Colonic mucosa (tissue), 4 donors: Measurements from ENCODE around the gene ADARB2. TPM values are rescaled to one million over a fixed set of nuclear protein-coding genes. Genes with fewer than 3 reads are reported as not detected.
"Not testable (repeated sequence)": the region's sequence is repeated elsewhere in the genome, so short reads cannot be mapped to it uniquely, and the experiment has no call there.

Experiments used
- DNase-seq: peaks from one replicate; pipeline ENCODE4 v3.0.0-alpha.2; 2020
- H3K27ac ChIP-seq: fragments of 200-600 bp; one replicate; pipeline ENCODE4 v1.8.0; 2021
- H3K27me3 ChIP-seq: fragments of 200-600 bp; one replicate; pipeline ENCODE4 v1.8.0; 2021
- H3K36me3 ChIP-seq: fragments of 200-600 bp; one replicate; pipeline ENCODE4 v1.8.0; 2021
- H3K4me1 ChIP-seq: fragments of 200-600 bp; one replicate; pipeline ENCODE4 v1.8.0; 2021; ENCODE audit warnings: mild to moderate bottlenecking
- H3K4me3 ChIP-seq: fragments of 200-600 bp; one replicate; pipeline ENCODE4 v1.8.0; 2021
- H3K9ac ChIP-seq, 2 donors: one replicate each; pipeline ENCODE4 v1.7.0; 2013; ENCODE audit warnings: control low read depth in 2 of 2, low read depth in 2 of 2, low read length in 2 of 2
- H3K9me3 ChIP-seq: fragments of 200-600 bp; one replicate; pipeline ENCODE4 v1.8.0; 2021
- CTCF ChIP-seq: fragments of 200-600 bp; IDR thresholded peaks from one replicate; pipeline ENCODE4 v1.8.0; 2022; ENCODE audit warnings: antibody characterized with exemption, mild to moderate bottlenecking
- intact Hi-C: fragments of 100-400 bp; cut with DNase I; formaldehyde crosslinking; loops from one replicate; pipeline ENCODE4 v1.14.1; 2022
- total RNA-seq, 2 donors: library from RNA; stranded (reverse); fragmentation: NEBNext Ultra II Directional in 1 of 2; extraction: Animal tissue kit (Norgen Biotek cat#: 25700) in 1 of 2; gene quantifications; one replicate each; pipeline ENCODE4 v1.2.1, GENCODE V29; 2021
- donor health status: healthy.
- donor health status: DM: no; HTN: no; CAD: no.
- donor health status: DM: no; HTN: no; CAD: no.

ADARB2 gene
- total RNA-seq, 2 donors from 2014 or later: 0.19 TPM; not detected in 1

- H3K4me1 ChIP-seq: no peaks in the 10 kb centered on the region
- H3K36me3 ChIP-seq: no peaks in the 10 kb centered on the region
- no peaks in the 10 kb centered on the region for H3K9me3 ChIP-seq
- H3K27me3 ChIP-seq: no peaks in the 10 kb centered on the region
- intact Hi-C loops: no loop called here
- no peak overlapping the region for H3K9ac ChIP-seq
- H3K4me3 ChIP-seq: no peak overlapping the region
- no peak for TF ChIP-seq CTCF
- no peak overlapping the region for H3K27ac ChIP-seq
- DNase-seq: peak; percentile 6
These were observed 336.0 kb downstream of the ADARB2 start for GRCh38 chr10:1401071-1401965.

DNA sequence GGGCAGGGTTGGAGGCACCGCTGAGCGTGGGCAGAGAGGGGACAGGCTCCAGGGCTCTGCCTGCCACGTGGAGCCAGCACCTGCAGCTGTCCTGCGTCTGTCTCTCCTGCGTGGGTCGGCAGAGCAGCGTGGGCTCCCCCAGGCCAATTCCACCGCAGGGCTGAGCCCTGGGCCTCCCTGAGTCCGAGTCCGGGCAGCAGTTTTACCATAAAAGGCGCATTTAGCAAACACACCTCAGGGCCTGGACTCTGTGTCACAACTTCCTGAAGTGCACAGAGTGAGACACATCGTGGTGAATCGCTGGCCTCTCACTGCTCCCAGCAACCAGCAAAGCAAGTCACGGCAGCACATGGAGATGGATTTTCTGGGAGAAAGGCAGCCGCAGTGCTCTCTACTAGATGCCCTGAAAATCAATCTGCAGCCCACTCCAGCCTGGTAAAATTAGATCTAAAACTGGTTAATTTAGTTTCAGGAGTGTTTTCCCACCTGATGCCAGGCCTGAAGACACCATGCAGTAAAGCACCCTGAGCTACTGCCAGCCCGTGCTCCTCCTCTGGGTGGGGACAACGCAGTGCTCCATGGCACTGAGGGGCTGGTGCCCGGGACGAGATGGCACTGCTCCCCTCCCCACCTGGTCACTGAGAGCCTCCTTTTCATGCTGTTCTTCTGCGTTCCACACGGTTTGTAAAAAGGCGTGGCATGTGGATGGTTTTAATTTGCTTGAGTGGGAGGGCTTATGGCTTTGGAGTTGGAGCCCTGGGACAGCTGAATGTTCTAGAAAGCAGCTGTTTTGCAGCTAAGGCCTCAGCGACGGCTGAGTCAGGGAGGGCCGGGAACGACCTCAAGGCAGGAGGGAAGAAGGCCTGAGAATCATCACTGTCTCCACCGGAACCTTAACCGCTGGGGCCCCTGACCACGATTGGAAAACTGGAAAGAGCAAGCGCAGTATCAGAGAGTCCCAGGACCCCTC, 336.9 kb downstream of the ADARB2 start:
- Histone ChIP-seq H3K27ac (no peak overlapping the region), H3K27me3 (no peaks in the 10 kb centered on the region), H3K4me1 (no peaks in the 10 kb centered on the region), H3K4me3 (no peak overlapping the region), H3K9me3 (no peaks in the 10 kb centered on the region), H3K9ac (no peak overlapping the region), H3K36me3 (no peaks in the 10 kb centered on the region)
- intact Hi-C loops: no loop called here
- DNase-seq: peak; percentile 3
- TF ChIP-seq CTCF: no peak

DNA sequence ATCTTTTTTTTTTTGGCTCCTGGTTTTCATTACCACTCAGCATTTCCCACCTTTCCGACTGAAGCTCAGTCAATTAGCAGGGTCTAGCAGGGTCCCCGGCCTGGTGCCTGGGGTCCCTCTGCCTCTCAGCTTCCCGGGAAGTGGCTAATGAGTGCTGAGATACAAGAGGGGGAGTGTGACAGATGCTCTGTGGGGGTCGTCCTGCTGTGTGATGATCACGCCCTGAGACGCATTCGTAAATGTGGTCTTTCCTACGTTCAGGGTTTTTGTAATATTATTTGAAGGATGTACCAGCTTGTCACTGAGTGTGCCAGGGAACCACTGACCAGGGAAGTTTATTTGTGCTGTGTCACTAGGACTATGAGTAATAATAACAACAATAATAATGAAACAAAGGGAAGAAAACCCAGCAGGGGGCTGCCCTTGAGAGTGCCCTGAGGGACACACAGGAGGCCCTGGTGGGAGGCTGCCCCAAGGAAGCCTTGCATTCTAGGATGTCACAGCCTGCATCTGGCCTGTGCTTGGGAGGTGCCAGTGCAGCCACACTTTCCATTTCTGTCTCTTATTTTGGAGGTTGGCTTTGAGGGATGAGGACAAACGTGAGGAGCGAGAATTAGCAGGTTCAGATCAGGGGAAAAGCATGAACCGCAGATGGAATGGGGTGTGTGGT, 337.8 kb downstream of the ADARB2 start:
- intact Hi-C loops: no loop called here
- no peaks in the 10 kb centered on the region for H3K27me3 ChIP-seq
- no peak overlapping the region for H3K9ac ChIP-seq
- H3K36me3 ChIP-seq: no peaks in the 10 kb centered on the region
- H3K9me3 ChIP-seq: no peaks in the 10 kb centered on the region
- DNase-seq: peak; percentile 7
- no peaks in the 10 kb centered on the region for H3K4me1 ChIP-seq
- H3K27ac ChIP-seq: no peak overlapping the region
- no peak overlapping the region for H3K4me3 ChIP-seq
- no peak for TF ChIP-seq CTCF

GRCh38 chr10:1398626-1399410, 338.5 kb downstream of the ADARB2 start:
- no peak overlapping the region for H3K9ac ChIP-seq
- H3K9me3 ChIP-seq: no peaks in the 10 kb centered on the region
- no peaks in the 10 kb centered on the region for H3K36me3 ChIP-seq
- no peak for TF ChIP-seq CTCF
- H3K27me3 ChIP-seq: no peaks in the 10 kb centered on the region
- no peak overlapping the region for H3K4me3 ChIP-seq
- intact Hi-C loops: no loop called here
- H3K27ac ChIP-seq: no peak overlapping the region
- peak; percentile 4 for DNase-seq
- no peaks in the 10 kb centered on the region for H3K4me1 ChIP-seq

DNA sequence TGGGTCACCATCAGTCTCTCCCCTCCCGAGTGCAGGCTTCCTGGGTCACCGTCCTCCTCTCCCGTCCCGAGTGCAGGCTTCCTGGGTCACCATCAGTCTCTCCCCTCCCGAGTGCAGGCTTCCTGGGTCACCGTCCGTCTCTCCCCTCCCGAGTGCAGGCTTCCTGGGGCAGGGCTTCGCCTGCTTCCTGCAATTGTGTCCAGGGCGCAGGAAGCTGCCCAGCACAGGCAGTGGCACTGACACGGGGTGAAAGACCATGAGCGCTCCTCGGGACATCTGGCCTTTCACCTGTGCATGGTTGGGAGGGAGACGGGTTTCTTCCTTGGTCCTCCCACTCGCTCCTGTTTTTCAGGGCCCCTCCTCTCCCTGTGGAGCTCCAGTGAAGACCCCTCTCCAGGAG, 339.2 kb downstream of the ADARB2 start:
- H3K27me3 ChIP-seq, H3K36me3 ChIP-seq, intact Hi-C loops, H3K4me1 ChIP-seq, H3K9ac ChIP-seq, H3K27ac ChIP-seq, H3K4me3 ChIP-seq, H3K9me3 ChIP-seq: not testable (repeated sequence)
- peak; percentile 8 for DNase-seq
